SU-DHL-6 (cell line): ENCODE results near the gene SCN2B.

Source experiments
- H2AFZ ChIP-seq: fragments of 200-600 bp; sonication (generic); 2 replicates; pipeline ENCODE4 v1.6.1; 2014; ENCODE audit warnings: low read depth, mild to moderate bottlenecking, moderate library complexity, mixed read lengths, antibody characterized with exemption, low read length; ENCODE audit not compliant: severe bottlenecking
- H3F3A ChIP-seq: fragments of 200-600 bp; shearing (Covaris generic); 2 replicates; pipeline ENCODE4 v1.6.0; 2016; ENCODE audit warnings: antibody characterized with exemption, mild to moderate bottlenecking; ENCODE audit not compliant: insufficient read depth
- H3K27ac ChIP-seq: fragments of 200-600 bp; sonication (generic); 2 replicates; pipeline ENCODE4 v1.5.1; 2016; ENCODE audit warnings: low read depth, mild to moderate bottlenecking, low read length, moderate library complexity, mixed read lengths
- H3K27me3 ChIP-seq: fragments of 200-600 bp; sonication (generic), shearing (Covaris generic); 2 replicates; pipeline ENCODE4 v1.6.0; 2014; ENCODE audit warnings: mild to moderate bottlenecking, low read length
- H3K36me3 ChIP-seq: fragments of 200-600 bp; sonication (generic); 2 replicates; pipeline ENCODE4 v1.6.1; 2014; ENCODE audit warnings: mild to moderate bottlenecking, low read length, mixed read lengths
- H3K4me2 ChIP-seq: fragments of 300-600, 200-600 bp; shearing (Covaris generic), sonication (generic); 2 replicates; pipeline ENCODE4 v1.6.0; 2014; ENCODE audit warnings: low read length, low read depth, mild to moderate bottlenecking; ENCODE audit not compliant: poor library complexity, severe bottlenecking
- H3K4me3 ChIP-seq: fragments of 200-600 bp; sonication (generic); 2 replicates; pipeline ENCODE4 v1.5.1; 2014; ENCODE audit warnings: antibody characterized with exemption, low read length, mild to moderate bottlenecking, mixed read lengths; ENCODE audit not compliant: insufficient read depth, poor library complexity, severe bottlenecking
- H3K79me2 ChIP-seq: fragments of 200-600 bp; sonication (generic); 2 replicates; pipeline ENCODE4 v1.6.1; 2014; ENCODE audit warnings: mild to moderate bottlenecking, low read length, moderate library complexity; ENCODE audit not compliant: insufficient read depth
- H3K9ac ChIP-seq: fragments of 200-600 bp; sonication (generic); 2 replicates; pipeline ENCODE4 v1.7.0; 2014; ENCODE audit warnings: mild to moderate bottlenecking, low read length
- H3K9me2 ChIP-seq: fragments of 200-600 bp; sonication (generic); replicated peaks from 2 replicates; pipeline ENCODE4 v1.6.1; 2014; ENCODE audit warnings: low read length; ENCODE audit not compliant: insufficient read depth
- H3K9me3 ChIP-seq: fragments of 200-600 bp; sonication (generic); 2 replicates; pipeline ENCODE4 v1.6.1; 2014; ENCODE audit warnings: low read length, mixed read lengths; ENCODE audit not compliant: insufficient read depth
- H4K20me1 ChIP-seq: fragments of 200-600 bp; sonication (generic); 2 replicates; pipeline ENCODE4 v1.6.1; 2014; ENCODE audit warnings: low read depth, mild to moderate bottlenecking, antibody characterized with exemption, low read length, moderate library complexity, mixed read lengths
- EZH2phosphoT487 ChIP-seq: fragments of 200-600 bp; sonication (generic), shearing (Covaris generic); conservative IDR thresholded peaks from 2 replicates; pipeline ENCODE4 v1.6.1; 2018; ENCODE audit warnings: mild to moderate bottlenecking, antibody characterized with exemption, low read length, moderate library complexity, mixed read lengths
- TF ChIP-seq, protein P1 (sequence below): fragments of 200-600 bp; sonication (generic); IDR thresholded peaks from one replicate; pipeline ENCODE4 v1.5.1; 2017; ENCODE audit warnings: antibody characterized with exemption, mild to moderate bottlenecking, low read length, moderate library complexity; ENCODE audit not compliant: insufficient read depth, poor library complexity, severe bottlenecking

SCN2B gene

DNA sequence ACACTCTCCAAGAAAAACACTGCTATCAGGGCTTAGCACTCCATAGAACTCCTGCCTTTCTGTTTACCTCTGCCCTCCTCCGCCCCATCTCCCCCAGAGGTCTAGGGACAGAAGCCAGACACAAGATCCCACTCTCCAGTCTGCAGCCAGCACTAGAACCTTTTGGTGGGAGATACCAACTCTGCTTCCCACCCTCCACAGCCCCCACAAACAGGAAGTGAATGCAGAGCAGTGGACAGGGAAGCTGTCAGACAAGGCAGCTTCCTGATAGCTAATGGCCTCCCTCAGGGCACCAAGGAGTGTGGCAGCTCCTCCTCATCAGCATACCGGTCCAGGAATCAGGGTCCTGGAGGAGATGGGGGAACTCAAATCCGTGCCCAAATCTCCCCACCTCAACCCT lies 28.9 kb downstream of the SCN2B start:
- H3K27me3 ChIP-seq = no peaks in the 10 kb centered on the region

DNA sequence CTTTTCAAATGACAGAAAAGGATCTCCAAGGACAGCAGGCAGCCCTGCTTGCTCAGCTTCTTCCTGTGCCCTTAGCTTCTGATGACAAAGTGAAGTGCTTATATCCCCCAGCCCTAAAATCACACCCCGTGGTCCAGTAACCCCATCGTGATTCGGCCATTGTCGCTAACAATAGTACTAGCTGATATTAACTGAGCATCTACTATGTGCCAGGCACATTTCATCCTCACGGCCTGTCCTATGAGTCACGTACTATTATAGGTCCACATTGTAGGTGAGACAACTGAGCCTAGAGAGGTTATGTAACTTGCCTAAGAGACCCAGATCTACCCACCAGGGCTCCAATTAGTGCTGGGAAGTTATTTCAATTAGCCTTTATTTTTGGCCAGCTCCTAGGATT lies 29.9 kb downstream of the SCN2B start:
- no peak for TF ChIP-seq EZH2phosphoT487
- TF ChIP-seq, protein P1, sequence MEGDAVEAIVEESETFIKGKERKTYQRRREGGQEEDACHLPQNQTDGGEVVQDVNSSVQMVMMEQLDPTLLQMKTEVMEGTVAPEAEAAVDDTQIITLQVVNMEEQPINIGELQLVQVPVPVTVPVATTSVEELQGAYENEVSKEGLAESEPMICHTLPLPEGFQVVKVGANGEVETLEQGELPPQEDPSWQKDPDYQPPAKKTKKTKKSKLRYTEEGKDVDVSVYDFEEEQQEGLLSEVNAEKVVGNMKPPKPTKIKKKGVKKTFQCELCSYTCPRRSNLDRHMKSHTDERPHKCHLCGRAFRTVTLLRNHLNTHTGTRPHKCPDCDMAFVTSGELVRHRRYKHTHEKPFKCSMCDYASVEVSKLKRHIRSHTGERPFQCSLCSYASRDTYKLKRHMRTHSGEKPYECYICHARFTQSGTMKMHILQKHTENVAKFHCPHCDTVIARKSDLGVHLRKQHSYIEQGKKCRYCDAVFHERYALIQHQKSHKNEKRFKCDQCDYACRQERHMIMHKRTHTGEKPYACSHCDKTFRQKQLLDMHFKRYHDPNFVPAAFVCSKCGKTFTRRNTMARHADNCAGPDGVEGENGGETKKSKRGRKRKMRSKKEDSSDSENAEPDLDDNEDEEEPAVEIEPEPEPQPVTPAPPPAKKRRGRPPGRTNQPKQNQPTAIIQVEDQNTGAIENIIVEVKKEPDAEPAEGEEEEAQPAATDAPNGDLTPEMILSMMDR = no peak

More for the DNA sequence above, 28.9 kb downstream of the SCN2B start:
- H3K36me3 ChIP-seq = no peaks in the 10 kb centered on the region
- H3K9me2 ChIP-seq = no peaks in the 10 kb centered on the region
- H3K9ac ChIP-seq = no peak overlapping the region
- no peaks in the 10 kb centered on the region for H4K20me1 ChIP-seq
- no peak overlapping the region for H3K27ac ChIP-seq
- H2AFZ ChIP-seq = no peak overlapping the region
- H3K9me3 ChIP-seq = no peaks in the 10 kb centered on the region
- no peak for TF ChIP-seq EZH2phosphoT487
- TF ChIP-seq, protein P1 = no peak
- H3K4me3 ChIP-seq = no peak overlapping the region
- H3K79me2 ChIP-seq = no peaks in the 10 kb centered on the region
- no peaks in the 10 kb centered on the region for H3F3A ChIP-seq
- H3K4me2 ChIP-seq = no peak overlapping the region

DNA sequence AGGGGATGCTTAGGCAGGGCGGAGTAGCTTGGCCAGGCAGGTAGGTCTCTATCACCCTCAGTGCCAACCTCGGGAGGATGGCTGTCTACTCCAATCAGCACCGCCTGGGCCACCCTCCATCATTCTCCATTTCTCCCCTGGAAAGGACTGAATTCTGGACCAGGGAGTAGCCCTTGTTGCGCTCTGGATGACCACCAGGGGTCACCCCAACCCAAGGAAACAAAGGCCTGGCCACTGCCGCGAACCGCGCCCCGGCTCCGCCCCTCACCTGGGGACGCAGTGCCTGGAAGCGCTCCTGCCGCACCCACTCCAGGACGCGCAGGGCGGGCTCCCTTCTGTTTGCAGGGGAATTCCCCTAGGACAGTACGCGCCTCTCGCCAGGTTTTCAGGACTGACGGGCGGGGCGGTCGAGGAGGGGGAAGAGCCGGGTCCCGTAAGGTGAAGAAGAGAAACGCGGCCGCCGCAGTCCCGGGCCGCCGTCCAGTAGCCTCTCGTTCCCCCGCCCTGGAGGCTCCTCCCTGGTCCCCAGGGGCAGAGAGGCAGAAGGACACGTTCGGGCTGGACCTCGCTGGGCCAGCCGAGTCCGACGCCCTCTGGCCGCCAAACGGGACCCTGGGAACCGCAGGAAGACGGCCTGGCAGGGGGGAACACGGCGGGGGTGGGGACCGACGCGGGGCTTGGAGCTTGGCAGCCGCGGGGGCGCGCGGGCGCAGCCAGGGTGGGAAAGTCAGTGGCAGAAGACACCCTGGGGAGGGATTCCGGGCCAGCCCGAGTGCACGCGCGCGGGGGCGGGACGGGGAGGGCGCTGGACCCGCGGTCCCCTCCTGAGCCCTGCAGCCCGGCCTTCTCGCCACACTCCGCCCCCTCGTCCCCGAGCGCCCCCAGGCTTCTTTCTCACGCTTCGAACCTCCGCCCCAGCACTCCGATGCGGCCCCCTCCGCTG lies 30.9 kb downstream of the SCN2B start:
- Histone ChIP-seq H2AFZ (peak overlapping the region; percentile 72), H3K27me3 (no peaks in the 10 kb centered on the region), H3K27ac (no peak overlapping the region), H3K36me3 (no peaks in the 10 kb centered on the region), H3K4me2 (peak overlapping the region; percentile 59), H3K4me3 (peak overlapping the region; percentile 52), H3K9me3 (no peaks in the 10 kb centered on the region), H3F3A (no peaks in the 10 kb centered on the region), H3K79me2 (no peaks in the 10 kb centered on the region), H3K9me2 (no peaks in the 10 kb centered on the region), H3K9ac (peak overlapping the region; percentile 19; the same call in 1 of the 2 replicates), H4K20me1 (no peaks in the 10 kb centered on the region)
- no peak for TF ChIP-seq EZH2phosphoT487
- TF ChIP-seq, protein P1 = peak; percentile 80

More for the DNA sequence above, 29.9 kb downstream of the SCN2B start:
- H3F3A ChIP-seq = no peaks in the 10 kb centered on the region
- no peaks in the 10 kb centered on the region for H3K9me3 ChIP-seq
- H3K27me3 ChIP-seq = no peaks in the 10 kb centered on the region
- H3K36me3 ChIP-seq = no peaks in the 10 kb centered on the region
- H3K9ac ChIP-seq = no peak overlapping the region
- no peak overlapping the region for H3K4me3 ChIP-seq
- H4K20me1 ChIP-seq = no peaks in the 10 kb centered on the region
- no peaks in the 10 kb centered on the region for H3K9me2 ChIP-seq
- H2AFZ ChIP-seq = no peak overlapping the region
- H3K4me2 ChIP-seq = no peak overlapping the region
- no peaks in the 10 kb centered on the region for H3K79me2 ChIP-seq
- no peak overlapping the region for H3K27ac ChIP-seq
